GM21825 (cell line): ENCODE measurements around the gene NDUFA5.

ENCODE experiments used
- ATAC-seq: cut with Tn5 transposase; IDR thresholded peaks from one replicate; pipeline ENCODE4 v1.9.1; 2021; ENCODE audit warnings: mild to moderate bottlenecking, moderate library complexity; ENCODE audit not compliant: unreplicated experiment

NDUFA5 gene

GRCh38 chr7:123557398-123558288 is at the start of gene NDUFA5:
Gene NDUFA5 (minus strand): TSS chr7:123557818. CDS start chr7:123557795, 23 bp downstream.
- peak; percentile 97 for ATAC-seq

- no peak for ATAC-seq
These were observed 47.1 kb upstream of the NDUFA5 start for GRCh38 chr7:123604739-123605138.

GRCh38 chr7:123602648-123603047 is 45.0 kb upstream of the NDUFA5 start:
- no peak for ATAC-seq

- ATAC-seq = no peak
These were observed 43.9 kb upstream of the NDUFA5 start, which contains the start of gene ASB15 for GRCh38 chr7:123601530-123601929. Gene ASB15 (plus strand): TSS chr7:123601821. CDS start chr7:123614503, 12,682 bp downstream.

GRCh38 chr7:123600876-123601275 is 43.3 kb upstream of the NDUFA5 start:
- ATAC-seq = no peak

GRCh38 chr7:123599766-123600165 is 42.1 kb upstream of the NDUFA5 start:
- ATAC-seq = no peak

GRCh38 chr7:123598657-123599056 is 41.0 kb upstream of the NDUFA5 start:
- no peak for ATAC-seq

GRCh38 chr7:123594813-123595241 is 37.2 kb upstream of the NDUFA5 start:
- no peak for ATAC-seq

- no peak for ATAC-seq
These were observed 30.8 kb upstream of the NDUFA5 start for GRCh38 chr7:123588376-123588775.

GRCh38 chr7:123583821-123584220 is 26.2 kb upstream of the NDUFA5 start:
- no peak for ATAC-seq

- ATAC-seq = no peak
These were observed 23.5 kb upstream of the NDUFA5 start for GRCh38 chr7:123581162-123581459.

- no peak for ATAC-seq
These were observed 23.0 kb upstream of the NDUFA5 start for GRCh38 chr7:123580406-123581161.

GRCh38 chr7:123579416-123579815 is 21.8 kb upstream of the NDUFA5 start:
- ATAC-seq = no peak

- no peak for ATAC-seq
These were observed 16.4 kb upstream of the NDUFA5 start for GRCh38 chr7:123573896-123574467.

- no peak for ATAC-seq
These were observed 15.7 kb upstream of the NDUFA5 start for GRCh38 chr7:123573341-123573740.

GRCh38 chr7:123571684-123572083 is 14.1 kb upstream of the NDUFA5 start:
- ATAC-seq = no peak

- ATAC-seq = no peak
These were observed 13.6 kb upstream of the NDUFA5 start for GRCh38 chr7:123571187-123571586.

- ATAC-seq = no peak
These were observed 13.0 kb upstream of the NDUFA5 start for GRCh38 chr7:123570390-123571182.

- no peak for ATAC-seq
These were observed 11.9 kb upstream of the NDUFA5 start for GRCh38 chr7:123569352-123570010.

GRCh38 chr7:123562121-123562520 is 4.5 kb upstream of the NDUFA5 start:
- ATAC-seq = no peak
